Measurements from ENCODE around the gene CD28. TPM values are rescaled to one million over a fixed set of nuclear protein-coding genes. Genes with fewer than 3 reads are reported as not detected.
"Not testable (repeated sequence)": the region's sequence is repeated elsewhere in the genome, so short reads cannot be mapped to it uniquely, and the experiment has no call there.

Gene CD28
- total RNA-seq, 1 donor from 2014 or later: 1.2 TPM

- no peak for DNase-seq (ENCODE audit: low spot score in 2 of 2)
- FAIRE-seq: no peak
Observed at GRCh38 chr2:203685789-203686420, 20.5 kb upstream of the CD28 start.

- FAIRE-seq: no peak
- DNase-seq (ENCODE audit: low spot score in 2 of 2): no peak
Observed at GRCh38 chr2:203687165-203687564, 19.3 kb upstream of the CD28 start.

DNA sequence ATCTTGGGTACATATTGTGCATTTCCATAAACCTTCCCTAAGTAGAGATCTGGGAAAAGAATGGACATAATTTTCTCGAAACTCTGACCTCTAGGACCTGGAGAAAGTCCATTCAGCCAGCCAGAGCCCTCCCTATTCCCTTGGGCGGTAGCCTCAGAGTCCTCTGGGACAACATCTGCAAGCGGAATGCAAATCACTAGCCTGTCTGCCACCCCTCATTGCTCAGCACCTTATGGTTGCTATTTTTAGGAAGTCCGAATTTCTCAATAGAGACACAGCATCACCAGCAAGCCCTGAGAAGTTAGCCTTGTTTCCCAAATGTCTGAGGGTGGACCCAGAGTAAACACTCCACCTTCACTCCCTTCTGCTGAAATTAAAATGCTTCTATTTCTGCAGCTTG lies 17.6 kb upstream of the CD28 start:
- DNase-seq (ENCODE audit: low spot score in 2 of 2) (peak in 1 of 2 donors; percentile 18), FAIRE-seq (no peak)

- no peak for DNase-seq (ENCODE audit: low spot score in 2 of 2)
Observed at GRCh38 chr2:203689426-203690116, 16.9 kb upstream of the CD28 start.

GRCh38 chr2:203690117-203690431 lies 16.4 kb upstream of the CD28 start:
- FAIRE-seq: no peak
- DNase-seq (ENCODE audit: low spot score in 2 of 2): no peak

More at GRCh38 chr2:203689426-203690116, 16.9 kb upstream of the CD28 start:
- FAIRE-seq: no peak

DNA sequence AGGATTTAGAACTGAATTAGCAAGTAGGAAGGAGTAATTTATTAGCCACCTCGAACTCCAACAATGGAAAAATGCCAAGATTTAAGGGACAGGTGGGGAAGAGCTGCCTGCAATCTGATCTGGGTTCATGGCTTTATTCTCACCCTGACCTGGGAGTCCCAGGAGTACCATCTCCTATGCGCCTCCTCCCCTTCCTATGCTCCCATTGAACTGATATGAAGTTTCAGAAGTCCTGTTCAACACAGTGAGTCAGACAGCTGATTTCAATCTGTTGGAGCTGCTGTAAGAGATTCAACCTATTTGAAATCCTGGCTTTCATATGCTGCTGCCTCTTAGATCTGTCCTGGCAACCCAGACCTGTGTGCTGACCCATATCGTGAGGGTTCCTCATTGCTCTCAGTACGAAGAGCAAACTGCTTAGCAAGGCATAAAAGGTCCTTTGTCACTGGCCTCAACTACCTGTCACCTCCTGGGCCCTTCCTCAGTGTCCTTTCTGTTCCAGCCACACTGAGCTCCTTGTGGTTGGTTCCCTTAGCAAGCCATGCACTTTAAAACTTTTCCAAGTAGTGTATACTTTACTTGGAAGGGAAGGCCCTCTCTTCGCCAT lies 15.9 kb upstream of the CD28 start:
- FAIRE-seq (no peak), DNase-seq (ENCODE audit: low spot score in 2 of 2) (no peak)

DNA sequence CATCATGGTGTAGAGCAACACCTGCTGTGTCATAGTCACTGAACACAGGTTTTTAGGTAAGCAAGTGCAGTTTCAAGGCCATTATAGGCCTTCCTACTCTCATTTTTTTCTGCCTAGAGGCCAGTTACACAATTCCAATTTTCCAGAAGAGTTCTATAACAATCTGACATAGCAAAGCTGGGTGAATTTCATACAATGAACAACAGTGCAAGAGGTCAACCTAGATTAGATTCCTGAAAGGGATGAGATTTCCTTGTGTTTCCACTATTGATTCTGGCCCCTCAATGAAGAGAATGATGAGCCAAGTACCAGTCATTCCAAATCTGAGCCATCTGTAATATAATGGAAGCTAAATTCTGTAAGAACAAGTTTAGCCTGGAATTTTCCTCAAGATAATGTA lies 15.3 kb upstream of the CD28 start:
- DNase-seq (ENCODE audit: low spot score in 2 of 2) (no peak), FAIRE-seq (no peak)

GRCh38 chr2:203692031-203692710 lies 14.3 kb upstream of the CD28 start:
- FAIRE-seq: no peak
- no peak for DNase-seq (ENCODE audit: low spot score in 2 of 2)

- no peak for FAIRE-seq
- no peak for DNase-seq (ENCODE audit: low spot score in 2 of 2)
Observed at GRCh38 chr2:203693242-203693879, 13.1 kb upstream of the CD28 start.

- FAIRE-seq: no peak
- DNase-seq (ENCODE audit: low spot score in 2 of 2): no peak
Observed at GRCh38 chr2:203694191-203694590, 12.2 kb upstream of the CD28 start.

- FAIRE-seq: no peak
- DNase-seq (ENCODE audit: low spot score in 2 of 2): no peak
Observed at GRCh38 chr2:203697190-203697589, 9.2 kb upstream of the CD28 start.

- DNase-seq (ENCODE audit: low spot score in 2 of 2); FAIRE-seq: not testable (repeated sequence)
Observed at GRCh38 chr2:203697763-203698162, 8.7 kb upstream of the CD28 start.

- not testable (repeated sequence) for FAIRE-seq
Observed at GRCh38 chr2:203698410-203698809, 8.0 kb upstream of the CD28 start.

DNA sequence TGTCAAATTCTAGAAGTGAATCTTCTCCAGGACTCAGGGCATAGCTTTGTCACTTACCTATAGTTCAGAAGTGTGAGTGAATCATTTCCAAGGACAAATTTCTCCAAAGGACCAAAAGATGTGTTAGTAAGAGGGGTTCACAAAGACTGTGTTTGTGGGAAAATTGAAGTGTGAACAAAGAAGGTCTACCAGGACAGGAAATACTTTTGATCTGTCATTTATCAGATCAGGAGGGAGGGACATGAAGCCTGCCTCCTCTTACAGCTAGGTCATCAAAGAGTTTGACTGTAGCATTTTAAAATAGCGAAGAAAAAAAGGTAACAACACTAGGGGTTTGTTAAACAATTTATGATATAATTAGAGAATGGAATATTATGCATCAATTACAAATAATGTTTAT lies 2.0 kb upstream of the CD28 start:
- FAIRE-seq (no peak), DNase-seq (ENCODE audit: low spot score in 2 of 2) (no peak)

More at GRCh38 chr2:203698410-203698809, 8.0 kb upstream of the CD28 start:
- DNase-seq (ENCODE audit: low spot score in 2 of 2): not testable (repeated sequence)

DNA sequence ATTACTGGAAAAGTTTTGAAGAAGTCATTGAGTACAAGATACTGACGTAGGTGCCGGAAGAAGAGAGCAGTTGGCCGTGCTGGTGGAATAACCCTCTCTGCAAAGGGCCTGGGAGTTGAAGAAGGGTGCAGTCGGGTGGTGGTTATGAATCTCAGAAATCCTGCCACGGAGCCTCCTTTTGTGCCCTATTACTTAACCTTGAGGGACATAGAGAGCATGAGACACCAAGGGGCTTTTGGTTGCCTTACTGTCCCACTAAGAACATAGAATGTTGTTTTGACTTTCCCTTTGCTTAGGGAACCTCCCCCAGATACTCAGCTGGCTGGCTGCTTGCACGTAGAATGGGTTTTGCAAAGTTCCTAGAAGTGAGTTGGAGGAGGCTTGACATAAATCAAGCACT lies 1.3 kb upstream of the CD28 start:
- no peak for DNase-seq (ENCODE audit: low spot score in 2 of 2)
- FAIRE-seq: no peak

DNA sequence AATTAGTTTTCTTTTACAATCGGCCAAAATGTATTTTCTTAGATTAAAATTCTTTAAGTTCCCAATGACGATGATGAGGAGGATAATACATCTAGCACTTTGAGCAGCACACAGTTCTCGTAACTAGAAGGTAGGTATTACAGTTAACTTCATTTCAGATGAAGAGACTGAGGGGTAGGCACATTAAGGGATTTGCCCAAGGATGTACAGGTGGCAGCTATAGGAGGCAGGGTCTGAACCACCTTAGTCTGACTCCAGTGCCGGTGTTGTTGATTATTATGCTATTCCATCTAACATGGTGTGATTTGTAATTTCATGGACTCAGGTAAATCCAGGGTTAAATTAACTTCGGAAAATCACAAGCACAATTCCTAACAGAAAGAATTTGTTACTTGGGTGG lies 1.1 kb downstream of the CD28 start:
- DNase-seq (ENCODE audit: low spot score in 2 of 2) (no peak), FAIRE-seq (no peak)

DNA sequence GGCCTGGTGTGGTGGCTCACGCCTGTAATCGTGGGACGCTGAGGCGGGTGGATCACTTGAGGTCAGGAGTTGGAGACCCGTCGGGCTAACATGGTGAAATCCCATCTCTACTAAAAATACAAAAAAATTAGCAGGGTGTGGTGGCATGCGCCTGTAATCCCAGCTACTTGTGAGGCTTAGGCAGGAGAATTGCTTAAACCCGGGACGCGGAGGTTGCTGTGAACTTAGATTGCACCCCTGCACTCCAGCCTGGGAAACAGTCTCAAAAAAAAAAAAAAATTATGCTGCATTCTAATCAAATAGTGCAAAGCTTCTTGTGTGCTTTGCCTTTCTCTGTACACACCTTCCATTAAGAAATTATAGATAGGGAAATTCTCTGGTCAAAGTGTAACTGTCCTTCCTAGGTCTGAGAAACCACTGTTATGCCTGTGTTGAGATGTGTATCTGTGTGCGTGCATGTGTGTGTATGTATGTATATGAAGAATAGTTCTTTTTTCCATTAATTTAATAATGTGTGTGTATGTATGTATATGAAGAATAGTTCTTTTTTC lies 2.5 kb downstream of the CD28 start:
- FAIRE-seq: no peak

GRCh38 chr2:203709416-203710040 lies 3.1 kb downstream of the CD28 start:
- no peak for DNase-seq (ENCODE audit: low spot score in 2 of 2)
- peak; percentile 59 for FAIRE-seq

More for the DNA sequence above, 2.5 kb downstream of the CD28 start:
- DNase-seq (ENCODE audit: low spot score in 2 of 2): no peak

DNA sequence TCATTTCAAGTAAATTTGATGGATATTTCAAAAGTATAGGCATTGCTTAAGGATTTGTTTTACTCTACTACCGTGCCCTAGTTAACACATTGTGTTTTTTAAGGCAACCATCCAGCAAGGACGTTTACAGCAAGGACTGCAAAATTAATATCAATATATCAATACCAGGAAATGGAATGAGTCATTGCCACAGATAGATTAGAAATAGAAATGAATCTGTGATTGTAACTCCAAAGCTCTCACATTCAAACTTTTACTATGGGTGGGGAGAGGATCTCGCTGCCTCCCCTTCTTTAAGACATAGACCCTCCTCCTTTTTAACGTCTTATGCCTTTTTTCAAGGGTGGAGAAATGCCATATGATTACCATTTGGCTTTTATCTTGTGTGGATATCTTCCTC lies 3.8 kb downstream of the CD28 start:
- DNase-seq (ENCODE audit: low spot score in 2 of 2) (no peak), FAIRE-seq (no peak)

DNA sequence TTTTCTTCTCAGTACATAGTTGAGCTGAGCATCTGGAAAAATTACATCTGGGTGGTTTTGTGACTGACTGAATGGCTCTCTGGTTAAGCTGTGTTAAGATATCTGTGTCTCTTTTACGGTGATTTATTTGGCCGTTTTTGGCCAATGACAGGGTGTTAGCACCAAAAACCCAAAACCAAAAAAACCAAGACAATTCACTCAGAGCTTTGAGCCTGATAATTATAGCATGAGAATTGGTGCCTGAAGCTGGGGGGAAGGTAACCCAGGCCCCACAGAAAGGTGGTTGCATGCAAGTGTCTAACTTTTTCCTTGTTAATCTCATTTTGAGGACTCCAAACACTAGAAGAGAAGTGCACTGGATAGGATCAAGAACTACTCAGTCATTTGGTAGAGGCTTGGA lies 4.5 kb downstream of the CD28 start:
- no peak for FAIRE-seq

More for the DNA sequence above, 4.5 kb downstream of the CD28 start:
- no peak for DNase-seq (ENCODE audit: low spot score in 2 of 2)

All from frontal cortex (tissue), 4 donors.